GF-D8 (cell line): ENCODE data around the gene CGNL1.

Experiments used
- DNase-seq: peaks from one replicate; lab custom pipeline; 2025; lab: John Stamatoyannopoulos, UW

CGNL1 gene

GRCh38 chr15:57600197-57600596, 223.9 kb downstream of the CGNL1 start:
- DNase-seq = no peak
